Adipocyte (in vitro differentiated cells): ENCODE measurements around the gene ARHGAP25.
A peak's percentile ranks its signal among the peaks of the same experiment; 100 is the strongest.

Source experiments
- DNase-seq: peaks from one replicate; pipeline ENCODE4 v3.0.0-alpha.2; 2015; ENCODE audit warnings: low read depth
- H3K27me3 ChIP-seq: replicated peaks from 2 replicates; pipeline ENCODE4 v1.7.0; 2013; ENCODE audit warnings: mild to moderate bottlenecking, low read length, moderate library complexity; ENCODE audit not compliant: control insufficient read depth, insufficient read depth
- H3K36me3 ChIP-seq: 2 replicates; pipeline ENCODE4 v1.7.0; 2013; ENCODE audit warnings: low read length, mild to moderate bottlenecking, moderate library complexity; ENCODE audit not compliant: control insufficient read depth, insufficient read depth, severe bottlenecking
- H3K4me1 ChIP-seq: 2 replicates; pipeline ENCODE4 v1.7.0; 2013; ENCODE audit warnings: mild to moderate bottlenecking, low read length, moderate library complexity; ENCODE audit not compliant: control insufficient read depth, insufficient read depth
- H3K4me3 ChIP-seq: 2 replicates; pipeline ENCODE4 v1.7.0; 2013; ENCODE audit warnings: mild to moderate bottlenecking, low read length, moderate library complexity
- H3K9ac ChIP-seq: 2 replicates; pipeline ENCODE4 v1.7.0; 2013; ENCODE audit warnings: mild to moderate bottlenecking, low read length, moderate library complexity
- H3K9me3 ChIP-seq: 2 replicates; pipeline ENCODE4 v1.7.0; 2013; ENCODE audit warnings: mild to moderate bottlenecking, low read length, moderate library complexity; ENCODE audit not compliant: control insufficient read depth

Gene ARHGAP25

GRCh38 chr2:68762100-68762499, 27.5 kb downstream of the ARHGAP25 start:
- H3K9me3 ChIP-seq = no peaks in the 10 kb centered on the region
- no peak overlapping the region for H3K9ac ChIP-seq
- H3K27me3 ChIP-seq = no peaks in the 10 kb centered on the region
- no peaks in the 10 kb centered on the region for H3K36me3 ChIP-seq
- peaks cover 31% of the 10 kb centered on the region for H3K4me1 ChIP-seq
- no peak for DNase-seq
- no peak overlapping the region for H3K4me3 ChIP-seq

GRCh38 chr2:68762665-68763064, 28.1 kb downstream of the ARHGAP25 start:
- Histone ChIP-seq H3K9me3 (no peaks in the 10 kb centered on the region), H3K36me3 (no peaks in the 10 kb centered on the region), H3K27me3 (no peaks in the 10 kb centered on the region), H3K4me3 (no peak overlapping the region), H3K9ac (no peak overlapping the region), H3K4me1 (peaks cover 31% of the 10 kb centered on the region)
- DNase-seq = no peak

- no peaks in the 10 kb centered on the region for H3K27me3 ChIP-seq
- H3K4me1 ChIP-seq = peaks cover 31% of the 10 kb centered on the region
- no peak overlapping the region for H3K9ac ChIP-seq
- DNase-seq = no peak
- H3K4me3 ChIP-seq = peak overlapping the region; percentile 5
- no peaks in the 10 kb centered on the region for H3K9me3 ChIP-seq
- H3K36me3 ChIP-seq = no peaks in the 10 kb centered on the region
Measured at GRCh38 chr2:68764041-68764805, 29.6 kb downstream of the ARHGAP25 start.

- H3K4me3 ChIP-seq = peak overlapping the region; percentile 5
- H3K9ac ChIP-seq = no peak overlapping the region
- no peaks in the 10 kb centered on the region for H3K36me3 ChIP-seq
- peaks cover 31% of the 10 kb centered on the region for H3K4me1 ChIP-seq
- DNase-seq = no peak
- H3K9me3 ChIP-seq = no peaks in the 10 kb centered on the region
- no peaks in the 10 kb centered on the region for H3K27me3 ChIP-seq
Measured at GRCh38 chr2:68764806-68765311, 30.2 kb downstream of the ARHGAP25 start.

- no peak overlapping the region for H3K4me3 ChIP-seq
- H3K9ac ChIP-seq = no peak overlapping the region
- no peaks in the 10 kb centered on the region for H3K27me3 ChIP-seq
- H3K9me3 ChIP-seq = no peaks in the 10 kb centered on the region
- DNase-seq = no peak
- H3K36me3 ChIP-seq = no peaks in the 10 kb centered on the region
- H3K4me1 ChIP-seq = peaks cover 31% of the 10 kb centered on the region
Measured at GRCh38 chr2:68765739-68766375, 31.2 kb downstream of the ARHGAP25 start.

GRCh38 chr2:68766376-68766845, 31.8 kb downstream of the ARHGAP25 start:
- H3K4me3 ChIP-seq = no peak overlapping the region
- DNase-seq = no peak
- H3K9ac ChIP-seq = no peak overlapping the region
- peaks cover 31% of the 10 kb centered on the region for H3K4me1 ChIP-seq
- no peaks in the 10 kb centered on the region for H3K36me3 ChIP-seq
- H3K9me3 ChIP-seq = no peaks in the 10 kb centered on the region
- no peaks in the 10 kb centered on the region for H3K27me3 ChIP-seq

- Histone ChIP-seq H3K9ac (no peak overlapping the region), H3K9me3 (no peaks in the 10 kb centered on the region), H3K4me1 (peaks cover 31% of the 10 kb centered on the region), H3K4me3 (no peak overlapping the region), H3K36me3 (no peaks in the 10 kb centered on the region), H3K27me3 (no peaks in the 10 kb centered on the region)
- DNase-seq = no peak
Measured at GRCh38 chr2:68767031-68767961, 32.7 kb downstream of the ARHGAP25 start.

GRCh38 chr2:68767996-68768395, 33.4 kb downstream of the ARHGAP25 start:
- H3K9me3 ChIP-seq = no peaks in the 10 kb centered on the region
- H3K9ac ChIP-seq = no peak overlapping the region
- H3K4me3 ChIP-seq = no peak overlapping the region
- no peaks in the 10 kb centered on the region for H3K27me3 ChIP-seq
- peaks cover 26% of the 10 kb centered on the region for H3K4me1 ChIP-seq
- H3K36me3 ChIP-seq = no peaks in the 10 kb centered on the region
- DNase-seq = no peak

GRCh38 chr2:68768461-68768860, 33.9 kb downstream of the ARHGAP25 start:
- no peaks in the 10 kb centered on the region for H3K36me3 ChIP-seq
- H3K4me3 ChIP-seq = no peak overlapping the region
- peaks cover 21% of the 10 kb centered on the region for H3K4me1 ChIP-seq
- no peaks in the 10 kb centered on the region for H3K27me3 ChIP-seq
- no peaks in the 10 kb centered on the region for H3K9me3 ChIP-seq
- H3K9ac ChIP-seq = no peak overlapping the region
- DNase-seq = no peak

- peaks cover 16% of the 10 kb centered on the region for H3K4me1 ChIP-seq
- H3K36me3 ChIP-seq = no peaks in the 10 kb centered on the region
- H3K9me3 ChIP-seq = no peaks in the 10 kb centered on the region
Measured at GRCh38 chr2:68768951-68769350, 34.3 kb downstream of the ARHGAP25 start.

More at GRCh38 chr2:68768951-68769350, 34.3 kb downstream of the ARHGAP25 start:
- DNase-seq = no peak
- H3K9ac ChIP-seq = no peak overlapping the region
- no peaks in the 10 kb centered on the region for H3K27me3 ChIP-seq
- no peak overlapping the region for H3K4me3 ChIP-seq
